ENCODE measurements around the gene GTPBP2. TPM values are rescaled to one million over a fixed set of nuclear protein-coding genes. Genes with fewer than 3 reads are reported as not detected.

Gene GTPBP2
- total RNA-seq, 1 experiment from 2014 or later = 70.8 TPM

DNA sequence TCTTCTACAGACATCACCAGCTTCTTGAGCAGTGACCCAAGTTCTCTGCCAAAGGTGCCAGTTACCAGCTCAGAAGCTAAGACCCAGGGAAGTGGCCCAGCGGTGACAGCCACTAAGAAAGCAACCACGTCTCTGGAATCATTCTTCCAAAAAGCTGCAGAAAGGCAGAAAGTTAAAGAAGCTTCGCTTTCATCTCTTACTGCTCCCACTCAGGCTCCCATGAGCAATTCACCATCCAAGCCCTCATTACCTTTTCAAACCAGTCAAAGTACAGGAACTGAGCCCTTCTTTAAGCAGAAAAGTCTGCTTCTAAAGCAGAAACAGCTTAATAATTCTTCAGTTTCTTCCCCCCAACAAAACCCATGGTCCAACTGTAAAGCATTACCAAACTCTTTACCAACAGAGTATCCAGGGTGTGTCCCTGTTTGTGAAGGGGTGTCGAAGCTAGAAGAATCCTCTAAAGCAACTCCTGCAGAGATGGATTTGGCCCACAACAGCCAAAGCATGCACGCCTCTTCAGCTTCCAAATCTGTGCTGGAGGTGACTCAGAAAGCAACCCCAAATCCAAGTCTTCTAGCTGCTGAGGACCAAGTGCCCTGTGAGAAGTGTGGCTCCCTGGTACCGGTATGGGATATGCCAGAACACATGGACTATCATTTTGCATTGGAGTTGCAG is 15.2 kb downstream of the GTPBP2 start:
- ChIA-PET POLR2A (ENCODE audit: unreplicated experiment) (interaction anchor here (0.7 kb wide), 1 partner anchor 629 kb away, joined by 4 read pairs; the partner anchor contains the start of gene PPP2R5D), CTCF (no interaction called here)
- no peak for TF ChIP-seq EZH2 (IDR thresholded peaks at IDR 0.05; ENCODE audit: low read depth)
- TF ChIP-seq, protein P1, sequence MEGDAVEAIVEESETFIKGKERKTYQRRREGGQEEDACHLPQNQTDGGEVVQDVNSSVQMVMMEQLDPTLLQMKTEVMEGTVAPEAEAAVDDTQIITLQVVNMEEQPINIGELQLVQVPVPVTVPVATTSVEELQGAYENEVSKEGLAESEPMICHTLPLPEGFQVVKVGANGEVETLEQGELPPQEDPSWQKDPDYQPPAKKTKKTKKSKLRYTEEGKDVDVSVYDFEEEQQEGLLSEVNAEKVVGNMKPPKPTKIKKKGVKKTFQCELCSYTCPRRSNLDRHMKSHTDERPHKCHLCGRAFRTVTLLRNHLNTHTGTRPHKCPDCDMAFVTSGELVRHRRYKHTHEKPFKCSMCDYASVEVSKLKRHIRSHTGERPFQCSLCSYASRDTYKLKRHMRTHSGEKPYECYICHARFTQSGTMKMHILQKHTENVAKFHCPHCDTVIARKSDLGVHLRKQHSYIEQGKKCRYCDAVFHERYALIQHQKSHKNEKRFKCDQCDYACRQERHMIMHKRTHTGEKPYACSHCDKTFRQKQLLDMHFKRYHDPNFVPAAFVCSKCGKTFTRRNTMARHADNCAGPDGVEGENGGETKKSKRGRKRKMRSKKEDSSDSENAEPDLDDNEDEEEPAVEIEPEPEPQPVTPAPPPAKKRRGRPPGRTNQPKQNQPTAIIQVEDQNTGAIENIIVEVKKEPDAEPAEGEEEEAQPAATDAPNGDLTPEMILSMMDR (conservative IDR thresholded peaks at IDR 0.05) = no peak
- H3K4me3 ChIP-seq = no peak overlapping the region
- H3K36me3 ChIP-seq (ENCODE audit: low read depth) = peaks cover 7% of the 10 kb centered on the region; the same call in 1 of the 2 replicates
- no peak for DNase-seq
- no TSS peak for BruUV-seq (replicated peaks)
- no peaks in the 10 kb centered on the region for H4K20me1 ChIP-seq (ENCODE audit: insufficient read depth)
- no peaks in the 10 kb centered on the region for H3K79me2 ChIP-seq (ENCODE audit: low read depth)
- H2AFZ ChIP-seq = no peak overlapping the region
- H3K4me1 ChIP-seq (replicated peaks; ENCODE audit: insufficient read depth) = no peaks in the 10 kb centered on the region
- H3F3A ChIP-seq (ENCODE audit: insufficient read depth, low read depth) = peaks cover 65% of the 10 kb centered on the region
- no peak overlapping the region for H3K4me2 ChIP-seq
- H3K9me3 ChIP-seq (ENCODE audit: insufficient read depth, low read depth) = no peaks in the 10 kb centered on the region
- no peak overlapping the region for H3K27ac ChIP-seq
- no peaks in the 10 kb centered on the region for H3K27me3 ChIP-seq (ENCODE audit: insufficient read depth, low read depth)
- intact Hi-C loops (cut with micrococcal nuclease; ENCODE audit: unreplicated experiment) = no loop called here
- H3K9me2 ChIP-seq (ENCODE audit: insufficient read depth) = no peaks in the 10 kb centered on the region

DNA sequence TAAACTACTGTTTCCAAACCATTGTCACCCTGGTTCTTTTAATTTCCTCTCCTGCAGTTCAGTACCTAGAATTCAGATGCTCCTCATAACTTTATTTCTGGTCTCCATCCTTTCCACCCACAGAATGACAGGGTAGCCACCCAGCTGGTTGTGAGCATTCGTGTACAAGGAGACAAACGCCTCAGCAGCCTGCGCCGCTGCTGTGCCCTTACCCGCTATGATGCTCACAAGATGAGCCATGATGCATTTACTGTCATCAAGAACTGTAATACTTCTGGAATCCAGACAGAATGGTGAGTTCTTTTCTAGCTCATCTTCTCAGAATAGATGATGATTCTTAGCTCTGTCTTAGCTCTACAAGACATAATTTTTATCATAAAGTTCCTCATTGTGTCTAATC is 18.6 kb downstream of the GTPBP2 start:
- Histone ChIP-seq H3K27me3 (ENCODE audit: insufficient read depth, low read depth) (no peaks in the 10 kb centered on the region), H3K36me3 (ENCODE audit: low read depth) (peaks cover 7% of the 10 kb centered on the region; the same call in 1 of the 2 replicates), H3K4me3 (no peak overlapping the region), H2AFZ (no peak overlapping the region), H4K20me1 (ENCODE audit: insufficient read depth) (no peaks in the 10 kb centered on the region), H3K79me2 (ENCODE audit: low read depth) (no peaks in the 10 kb centered on the region), H3F3A (ENCODE audit: insufficient read depth, low read depth) (peaks cover 62% of the 10 kb centered on the region; the same call in 1 of the 2 replicates), H3K4me2 (no peak overlapping the region), H3K9me2 (ENCODE audit: insufficient read depth) (no peaks in the 10 kb centered on the region), H3K9me3 (ENCODE audit: insufficient read depth, low read depth) (no peaks in the 10 kb centered on the region), H3K27ac (no peak overlapping the region), H3K4me1 (replicated peaks; ENCODE audit: insufficient read depth) (no peaks in the 10 kb centered on the region)
- DNase-seq = no peak
- BruUV-seq (replicated peaks) = no TSS peak
- CTCF ChIA-PET = no interaction called here
- TF ChIP-seq, protein P1 (conservative IDR thresholded peaks at IDR 0.05) = no peak
- TF ChIP-seq EZH2 (IDR thresholded peaks at IDR 0.05; ENCODE audit: low read depth) = no peak
- POLR2A ChIA-PET (ENCODE audit: unreplicated experiment) = interaction anchor here (0.5 to 0.8 kb wide), 2 partner anchors 22 to 432 kb away, joined by 3 to 8 read pairs; no protein-coding TSS in a partner anchor
- intact Hi-C loops (cut with micrococcal nuclease; ENCODE audit: unreplicated experiment) = no loop called here

DNA sequence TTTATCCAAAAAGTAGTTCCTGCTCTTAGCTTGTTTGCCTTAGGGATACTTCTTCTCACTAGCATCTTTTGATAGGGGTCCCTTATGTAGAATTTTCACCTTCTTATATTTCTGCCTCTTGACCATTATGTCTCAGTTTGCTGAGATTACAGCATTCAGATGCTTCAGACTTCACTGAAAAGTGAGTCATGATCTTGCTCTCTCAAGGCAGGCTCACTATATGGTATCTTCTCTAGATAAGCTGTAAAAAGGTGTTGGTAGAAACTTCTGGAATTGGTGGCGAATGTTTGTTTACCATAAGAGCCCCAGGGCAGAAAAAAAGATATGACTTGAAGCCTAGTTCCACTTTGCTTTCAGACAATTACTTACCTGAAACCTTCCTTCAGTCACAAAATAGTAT is 19.7 kb downstream of the GTPBP2 start:
- H3K4me3 ChIP-seq = no peak overlapping the region
- intact Hi-C loops (cut with micrococcal nuclease; ENCODE audit: unreplicated experiment) = loop anchor here (2.0 kb wide), 2 partner anchors 55 to 159 kb away; no protein-coding TSS in a partner anchor
- ChIA-PET POLR2A (ENCODE audit: unreplicated experiment) (no interaction called here), CTCF (no interaction called here)
- H3K4me2 ChIP-seq = no peak overlapping the region
- H3K9me2 ChIP-seq (ENCODE audit: insufficient read depth) = no peaks in the 10 kb centered on the region
- no peaks in the 10 kb centered on the region for H4K20me1 ChIP-seq (ENCODE audit: insufficient read depth)
- no peaks in the 10 kb centered on the region for H3K9me3 ChIP-seq (ENCODE audit: insufficient read depth, low read depth)
- BruUV-seq (replicated peaks) = no TSS peak
- H3K27ac ChIP-seq = no peak overlapping the region
- H3F3A ChIP-seq (ENCODE audit: insufficient read depth, low read depth) = peaks cover 64% of the 10 kb centered on the region; the same call in 1 of the 2 replicates
- no peak for DNase-seq
- TF ChIP-seq, protein P1 (conservative IDR thresholded peaks at IDR 0.05) = no peak
- TF ChIP-seq EZH2 (IDR thresholded peaks at IDR 0.05; ENCODE audit: low read depth) = no peak
- peaks cover 7% of the 10 kb centered on the region; the same call in 1 of the 2 replicates for H3K36me3 ChIP-seq (ENCODE audit: low read depth)
- no peak overlapping the region for H2AFZ ChIP-seq
- H3K4me1 ChIP-seq (replicated peaks; ENCODE audit: insufficient read depth) = no peaks in the 10 kb centered on the region
- no peaks in the 10 kb centered on the region for H3K27me3 ChIP-seq (ENCODE audit: insufficient read depth, low read depth)
- no peaks in the 10 kb centered on the region for H3K79me2 ChIP-seq (ENCODE audit: low read depth)

All from PC-9 (cell line).